Uterus (tissue), 2 donors: Measurements from ENCODE around the gene PRRT1B.

Experiments
- POLR2A ChIP-seq, 2 donors: fragments of 450-650 bp; IDR thresholded peaks; one replicate each; pipeline ENCODE4 v1.6.1; 2016; ENCODE audit warnings: antibody characterized with exemption in 2 of 2, mild to moderate bottlenecking in 1 of 2, moderate library complexity in 1 of 2
- TF ChIP-seq, protein P1 (sequence below), 4 experiments: fragments of 200-600 bp in 2 of 4; fragments of 450-650 bp in 2 of 4; sonication (generic) in 2 of 4; IDR thresholded peaks; one replicate each; pipeline ENCODE4 v1.5.1; 2016 to 2019; ENCODE audit warnings: antibody characterized with exemption in 4 of 4, mild to moderate bottlenecking in 2 of 4, moderate library complexity in 1 of 4

DNA sequence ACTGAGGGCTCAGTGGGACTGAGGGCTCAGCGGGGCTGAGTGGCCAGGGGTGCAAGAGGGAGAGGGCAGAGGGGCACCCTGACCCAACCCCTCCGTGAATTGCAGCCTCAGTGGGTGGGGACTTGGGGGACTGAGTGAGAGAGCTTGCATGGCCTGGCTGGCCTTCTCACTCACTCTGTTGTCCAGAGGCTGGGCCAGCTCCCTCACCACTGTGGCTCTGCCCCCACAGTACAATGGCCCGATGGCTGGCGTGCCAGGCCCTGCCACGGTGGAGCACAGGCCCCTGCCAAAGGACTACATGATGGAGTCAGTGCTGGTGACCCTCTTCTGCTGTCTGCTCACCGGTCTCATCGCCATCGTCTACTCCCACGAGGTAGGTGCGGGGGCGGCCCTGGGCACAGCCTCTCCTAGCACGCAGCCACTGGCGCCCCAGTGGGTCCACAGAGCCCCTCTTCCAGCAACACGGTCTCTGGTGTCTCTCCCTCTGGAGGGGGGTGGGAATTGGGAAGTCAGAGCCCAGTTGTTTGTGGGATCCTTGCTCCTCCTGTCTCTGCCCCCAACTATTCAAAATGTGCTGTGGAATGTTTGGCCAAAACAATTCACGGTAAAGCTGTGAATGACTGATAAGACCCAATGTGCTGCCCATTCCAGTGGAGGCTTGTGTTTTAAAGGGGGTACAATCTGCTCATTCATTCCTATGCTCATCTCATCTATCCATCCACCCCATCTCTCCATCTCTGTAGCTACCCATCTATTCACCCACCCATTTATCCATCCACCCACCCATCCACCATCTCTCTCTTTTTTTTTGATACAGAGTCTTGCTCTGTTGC lies 10.7 kb downstream of the PRRT1B start:
- TF ChIP-seq, protein P1, sequence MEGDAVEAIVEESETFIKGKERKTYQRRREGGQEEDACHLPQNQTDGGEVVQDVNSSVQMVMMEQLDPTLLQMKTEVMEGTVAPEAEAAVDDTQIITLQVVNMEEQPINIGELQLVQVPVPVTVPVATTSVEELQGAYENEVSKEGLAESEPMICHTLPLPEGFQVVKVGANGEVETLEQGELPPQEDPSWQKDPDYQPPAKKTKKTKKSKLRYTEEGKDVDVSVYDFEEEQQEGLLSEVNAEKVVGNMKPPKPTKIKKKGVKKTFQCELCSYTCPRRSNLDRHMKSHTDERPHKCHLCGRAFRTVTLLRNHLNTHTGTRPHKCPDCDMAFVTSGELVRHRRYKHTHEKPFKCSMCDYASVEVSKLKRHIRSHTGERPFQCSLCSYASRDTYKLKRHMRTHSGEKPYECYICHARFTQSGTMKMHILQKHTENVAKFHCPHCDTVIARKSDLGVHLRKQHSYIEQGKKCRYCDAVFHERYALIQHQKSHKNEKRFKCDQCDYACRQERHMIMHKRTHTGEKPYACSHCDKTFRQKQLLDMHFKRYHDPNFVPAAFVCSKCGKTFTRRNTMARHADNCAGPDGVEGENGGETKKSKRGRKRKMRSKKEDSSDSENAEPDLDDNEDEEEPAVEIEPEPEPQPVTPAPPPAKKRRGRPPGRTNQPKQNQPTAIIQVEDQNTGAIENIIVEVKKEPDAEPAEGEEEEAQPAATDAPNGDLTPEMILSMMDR (IDR thresholded peaks at IDR 0.05) = no peak
- TF ChIP-seq POLR2A (IDR thresholded peaks at IDR 0.05) = no peak
